GM18502 (cell line): ENCODE data around the gene GMDS.
A peak's percentile ranks its signal among the peaks of the same experiment; 100 is the strongest.

Source experiments
- ATAC-seq: cut with Tn5 transposase; IDR thresholded peaks from one replicate; pipeline ENCODE4 v1.9.1; 2021; ENCODE audit warnings: mild to moderate bottlenecking; ENCODE audit not compliant: unreplicated experiment, poor library complexity

Gene GMDS

GRCh38 chr6:1593958-1594314 is 651.5 kb downstream of the GMDS start:
- no peak for ATAC-seq

GRCh38 chr6:1593286-1593957 is 652.0 kb downstream of the GMDS start:
- ATAC-seq: no peak

GRCh38 chr6:1592852-1593251 is 652.6 kb downstream of the GMDS start:
- no peak for ATAC-seq

- ATAC-seq: no peak
Observed at GRCh38 chr6:1591926-1592325, 653.5 kb downstream of the GMDS start.

- ATAC-seq: no peak
Observed at GRCh38 chr6:1591243-1591642, 654.2 kb downstream of the GMDS start.

GRCh38 chr6:1590580-1590979 is 654.8 kb downstream of the GMDS start:
- no peak for ATAC-seq

GRCh38 chr6:1589208-1589607 is 656.2 kb downstream of the GMDS start:
- no peak for ATAC-seq

GRCh38 chr6:1587977-1588376 is 657.4 kb downstream of the GMDS start:
- no peak for ATAC-seq

GRCh38 chr6:1587546-1587945 is 657.9 kb downstream of the GMDS start:
- ATAC-seq: no peak

GRCh38 chr6:1586861-1587450 is 658.4 kb downstream of the GMDS start:
- no peak for ATAC-seq

GRCh38 chr6:1586256-1586655 is 659.1 kb downstream of the GMDS start:
- no peak for ATAC-seq

- ATAC-seq: no peak
Observed at GRCh38 chr6:1585669-1586049, 659.7 kb downstream of the GMDS start.

GRCh38 chr6:1584996-1585668 is 660.3 kb downstream of the GMDS start:
- no peak for ATAC-seq

GRCh38 chr6:1584146-1584545 is 661.3 kb downstream of the GMDS start:
- no peak for ATAC-seq

- no peak for ATAC-seq
Observed at GRCh38 chr6:1581120-1581991, 664.0 kb downstream of the GMDS start.

- no peak for ATAC-seq
Observed at GRCh38 chr6:1580585-1580984, 664.8 kb downstream of the GMDS start.

- no peak for ATAC-seq
Observed at GRCh38 chr6:1580109-1580508, 665.3 kb downstream of the GMDS start.

GRCh38 chr6:1579096-1579495 is 666.3 kb downstream of the GMDS start:
- ATAC-seq: no peak

GRCh38 chr6:1577896-1578745 is 667.3 kb downstream of the GMDS start:
- ATAC-seq: peak; percentile 43

GRCh38 chr6:1577146-1577680 is 668.2 kb downstream of the GMDS start:
- no peak for ATAC-seq
